GM18861 (cell line): ENCODE results near the gene TRIM23.
A peak's percentile ranks its signal among the peaks of the same experiment; 100 is the strongest.

Experiments used
- ATAC-seq: cut with Tn5 transposase; IDR thresholded peaks from one replicate; pipeline ENCODE4 v1.9.1; 2021; ENCODE audit not compliant: unreplicated experiment

Gene TRIM23

GRCh38 chr5:65570598-65571226, 53.4 kb downstream of the TRIM23 start:
- ATAC-seq: no peak

- no peak for ATAC-seq
Measured at GRCh38 chr5:65566505-65566904, 57.6 kb downstream of the TRIM23 start.

- ATAC-seq: no peak
Measured at GRCh38 chr5:65563777-65564176, 60.4 kb downstream of the TRIM23 start.

GRCh38 chr5:65562731-65563701, 61.1 kb downstream of the TRIM23 start, which contains the start of the genes CENPK and PPWD1:
Gene CENPK, minus strand, starts transcription at chr5:65563168. Its CDS starts 8,261 bp downstream, at chr5:65554907.
Gene PPWD1, plus strand, starts transcription at chr5:65563296. Its CDS starts 15 bp downstream, at chr5:65563311.
- peak; percentile 99 for ATAC-seq

GRCh38 chr5:65556718-65557117, 67.4 kb downstream of the TRIM23 start:
- no peak for ATAC-seq

- no peak for ATAC-seq
Measured at GRCh38 chr5:65556181-65556580, 68.0 kb downstream of the TRIM23 start.

GRCh38 chr5:65555287-65555686, 68.8 kb downstream of the TRIM23 start:
- no peak for ATAC-seq

- no peak for ATAC-seq
Measured at GRCh38 chr5:65553941-65554340, 70.2 kb downstream of the TRIM23 start.

GRCh38 chr5:65548281-65548680, 75.9 kb downstream of the TRIM23 start:
- no peak for ATAC-seq

GRCh38 chr5:65546141-65546540, 78.0 kb downstream of the TRIM23 start:
- ATAC-seq: no peak

GRCh38 chr5:65544473-65544872, 79.7 kb downstream of the TRIM23 start:
- ATAC-seq: no peak

GRCh38 chr5:65539827-65540226, 84.3 kb downstream of the TRIM23 start:
- no peak for ATAC-seq
